HUES48 (cell line): ENCODE data around the gene ATM.
"Not testable (repeated sequence)": the region's sequence is repeated elsewhere in the genome, so short reads cannot be mapped to it uniquely, and the experiment has no call there.

Experiments used
- H3K27ac ChIP-seq: one replicate; pipeline ENCODE4 v1.7.0; 2013; ENCODE audit warnings: low read depth, low read length, inconsistent platforms
- H3K27me3 ChIP-seq: 2 replicates; pipeline ENCODE4 v1.6.1; 2013; ENCODE audit warnings: mild to moderate bottlenecking, low read length; ENCODE audit not compliant: control insufficient read depth, insufficient read depth
- H3K36me3 ChIP-seq: 2 replicates; pipeline ENCODE4 v1.6.1; 2013; ENCODE audit warnings: low read length; ENCODE audit not compliant: control insufficient read depth, insufficient read depth
- H3K4me1 ChIP-seq: 2 replicates; pipeline ENCODE4 v1.6.1; 2013; ENCODE audit warnings: mild to moderate bottlenecking, low read length; ENCODE audit not compliant: control insufficient read depth, insufficient read depth
- H3K4me3 ChIP-seq: 2 replicates; pipeline ENCODE4 v1.5.1; 2013; ENCODE audit warnings: mild to moderate bottlenecking, low read depth, low read length
- H3K9ac ChIP-seq: 2 replicates; pipeline ENCODE4 v1.6.1; 2013; ENCODE audit warnings: mild to moderate bottlenecking, low read depth, low read length, moderate library complexity
- H3K9me3 ChIP-seq: 2 replicates; pipeline ENCODE4 v1.6.1; 2013; ENCODE audit warnings: low read length; ENCODE audit not compliant: control insufficient read depth, insufficient read depth

The ATM gene

DNA sequence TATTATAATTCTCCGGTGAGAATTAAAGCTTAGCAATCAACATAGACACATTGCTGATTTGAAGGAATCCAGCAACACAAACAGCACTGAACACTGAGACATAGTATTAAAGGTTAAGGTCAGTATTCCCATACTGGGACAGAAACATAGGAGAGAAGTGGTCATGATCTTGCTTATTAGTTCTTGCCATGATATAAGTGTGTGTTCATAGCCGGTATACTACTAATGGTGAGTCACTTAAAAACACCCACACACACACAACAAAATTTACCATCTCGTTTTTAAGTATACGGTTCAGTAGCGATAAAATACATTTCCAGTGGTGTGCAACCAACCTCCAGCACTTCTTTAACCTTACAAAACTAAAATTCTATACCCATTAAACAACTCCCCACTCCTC lies 148.1 kb downstream of the ATM start:
- no peak overlapping the region for H3K4me3 ChIP-seq
- no peak overlapping the region for H3K27ac ChIP-seq
- H3K27me3 ChIP-seq, result no peaks in the 10 kb centered on the region
- H3K36me3 ChIP-seq, result peaks cover 17% of the 10 kb centered on the region
- no peaks in the 10 kb centered on the region for H3K4me1 ChIP-seq
- H3K9me3 ChIP-seq, result peaks cover 5% of the 10 kb centered on the region; the same call in 1 of the 2 replicates
- H3K9ac ChIP-seq, result no peak overlapping the region

DNA sequence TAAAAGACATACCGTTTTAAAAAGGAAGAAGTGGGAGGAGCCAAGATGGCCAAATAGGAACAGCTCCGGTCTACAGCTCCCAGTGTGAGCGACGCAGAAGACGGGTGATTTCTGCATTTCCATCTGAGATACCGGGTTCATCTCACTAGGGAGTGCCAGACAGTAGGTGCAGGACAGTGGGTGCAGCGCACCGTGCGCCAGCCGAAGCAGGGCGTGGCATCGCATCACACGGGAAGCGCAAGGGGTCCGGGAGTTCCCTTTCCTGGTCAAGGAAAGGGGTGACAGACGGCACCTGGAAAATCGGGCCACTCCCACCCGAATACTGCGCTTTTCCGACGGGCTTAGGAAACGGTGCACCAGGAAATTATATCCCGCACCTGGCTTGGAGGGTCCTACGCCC lies 150.6 kb downstream of the ATM start:
- not testable (repeated sequence) for H3K4me3 ChIP-seq, H3K4me1 ChIP-seq, H3K27ac ChIP-seq, H3K9me3 ChIP-seq, H3K27me3 ChIP-seq, H3K36me3 ChIP-seq, H3K9ac ChIP-seq

DNA sequence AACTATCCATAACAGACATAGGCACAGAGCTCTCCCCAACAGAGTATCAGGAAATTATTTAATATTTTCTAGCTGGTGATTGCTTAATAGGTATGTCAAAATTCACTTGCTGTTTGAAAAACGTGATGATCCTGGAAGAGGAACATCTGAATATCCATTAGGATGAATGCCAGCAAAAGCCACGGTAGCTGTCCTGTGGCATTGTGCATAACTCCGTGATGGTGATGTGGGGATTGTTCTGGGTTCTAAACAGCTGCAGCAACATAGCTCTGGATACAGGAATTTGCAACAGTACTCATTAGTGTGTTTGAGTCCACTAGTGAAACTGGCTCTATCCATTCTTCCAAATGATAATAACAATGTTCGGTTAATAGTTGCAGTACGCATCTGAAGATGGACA lies 165.7 kb downstream of the ATM start:
- Histone ChIP-seq H3K4me3 (no peak overlapping the region), H3K9me3 (no peaks in the 10 kb centered on the region), H3K4me1 (no peaks in the 10 kb centered on the region), H3K27me3 (no peaks in the 10 kb centered on the region), H3K27ac (no peak overlapping the region), H3K9ac (no peak overlapping the region), H3K36me3 (no peaks in the 10 kb centered on the region)

DNA sequence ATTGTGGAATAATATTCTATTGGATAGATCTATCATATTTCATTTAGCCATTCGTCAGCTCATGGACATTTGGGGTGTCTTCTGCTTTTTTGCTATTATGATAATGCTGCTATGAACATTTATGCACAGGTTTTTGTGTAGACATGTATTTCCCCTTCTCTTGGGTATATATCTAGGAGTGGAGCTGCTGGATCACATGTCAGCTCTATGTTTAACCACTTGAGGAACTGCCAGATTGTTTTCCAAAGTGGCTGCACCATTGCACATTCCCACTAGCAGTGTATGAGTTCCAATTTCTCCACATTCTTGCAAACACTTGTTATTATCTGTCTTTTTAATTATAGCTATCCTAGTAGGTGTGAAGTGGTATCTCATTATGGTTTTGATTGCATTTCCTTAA lies 169.5 kb downstream of the ATM start:
- Histone ChIP-seq H3K4me3 (no peak overlapping the region), H3K27ac (no peak overlapping the region), H3K9ac (no peak overlapping the region), H3K36me3 (no peaks in the 10 kb centered on the region), H3K27me3 (no peaks in the 10 kb centered on the region), H3K4me1 (no peaks in the 10 kb centered on the region), H3K9me3 (no peaks in the 10 kb centered on the region)

DNA sequence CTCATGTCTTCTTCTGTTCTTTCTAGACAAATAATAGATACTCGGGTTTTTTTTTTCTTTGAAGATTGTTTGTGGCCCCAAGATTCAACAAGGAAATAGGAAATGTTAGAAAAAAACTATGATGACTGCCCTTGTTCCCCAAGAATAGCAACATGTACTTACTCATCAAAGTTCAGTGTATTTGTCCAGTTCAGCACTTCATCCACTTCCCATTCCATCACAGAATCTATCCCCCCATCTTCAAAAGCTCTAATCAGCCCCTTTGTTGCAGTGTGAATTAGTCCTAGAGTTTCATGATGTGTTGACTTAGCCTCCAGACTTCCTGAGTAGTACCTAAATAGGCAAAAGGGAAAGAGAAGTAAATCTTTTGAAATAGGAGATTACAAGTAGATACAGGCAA lies 170.2 kb downstream of the ATM start:
- H3K9ac ChIP-seq, result no peak overlapping the region
- H3K27ac ChIP-seq, result no peak overlapping the region
- H3K36me3 ChIP-seq, result no peaks in the 10 kb centered on the region
- H3K4me3 ChIP-seq, result no peak overlapping the region
- no peaks in the 10 kb centered on the region for H3K4me1 ChIP-seq
- H3K9me3 ChIP-seq, result no peaks in the 10 kb centered on the region
- H3K27me3 ChIP-seq, result no peaks in the 10 kb centered on the region

DNA sequence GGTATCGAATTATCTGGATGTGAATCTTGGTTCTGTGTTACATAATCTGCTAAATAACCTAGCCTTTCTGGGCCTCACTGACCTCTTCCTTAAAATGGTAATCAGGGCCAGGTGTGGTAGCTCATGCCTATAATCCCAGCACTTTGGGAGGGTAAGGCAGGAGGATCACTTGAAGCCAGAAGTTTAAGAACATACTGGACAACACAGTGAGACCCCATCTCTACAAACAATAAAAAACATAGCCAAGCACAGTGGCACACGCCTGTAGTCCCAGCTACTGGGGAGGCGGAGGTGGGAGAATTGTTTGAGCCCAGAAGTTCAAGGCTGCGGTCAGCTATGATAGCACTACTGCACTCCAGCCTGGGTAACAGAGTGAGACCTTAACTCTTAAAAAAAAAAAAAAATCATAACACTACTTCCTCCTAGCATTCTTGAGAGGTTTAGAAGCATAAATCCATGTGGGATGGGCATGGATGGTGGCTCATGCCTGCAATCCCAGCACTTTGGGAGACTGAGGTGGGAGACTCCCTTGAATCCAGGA lies 171.9 kb downstream of the ATM start:
- Histone ChIP-seq H3K9me3 (no peaks in the 10 kb centered on the region), H3K4me3 (no peak overlapping the region), H3K9ac (no peak overlapping the region), H3K36me3 (no peaks in the 10 kb centered on the region), H3K27me3 (no peaks in the 10 kb centered on the region), H3K4me1 (no peaks in the 10 kb centered on the region), H3K27ac (no peak overlapping the region)

DNA sequence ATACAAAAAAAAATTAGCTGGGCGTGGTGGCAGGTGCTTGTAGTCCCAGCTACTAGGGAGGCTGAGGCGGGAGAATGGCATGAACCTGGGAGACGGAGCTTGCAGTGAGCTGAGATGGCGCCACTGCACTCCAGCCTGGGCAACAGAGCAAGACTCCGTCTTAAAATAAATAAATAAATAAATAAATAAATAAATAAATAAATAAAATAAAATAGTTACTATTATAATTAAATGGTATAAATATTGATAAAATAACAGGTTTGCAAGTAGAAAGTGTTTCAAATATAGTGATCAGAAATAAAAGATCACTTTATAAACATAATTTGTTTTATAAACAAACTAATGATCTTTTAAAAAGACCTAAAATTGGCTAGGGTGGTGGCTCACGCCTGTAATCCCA lies 173.8 kb downstream of the ATM start:
- not testable (repeated sequence) for H3K4me1 ChIP-seq, H3K36me3 ChIP-seq, H3K4me3 ChIP-seq, H3K9ac ChIP-seq, H3K9me3 ChIP-seq, H3K27me3 ChIP-seq, H3K27ac ChIP-seq

DNA sequence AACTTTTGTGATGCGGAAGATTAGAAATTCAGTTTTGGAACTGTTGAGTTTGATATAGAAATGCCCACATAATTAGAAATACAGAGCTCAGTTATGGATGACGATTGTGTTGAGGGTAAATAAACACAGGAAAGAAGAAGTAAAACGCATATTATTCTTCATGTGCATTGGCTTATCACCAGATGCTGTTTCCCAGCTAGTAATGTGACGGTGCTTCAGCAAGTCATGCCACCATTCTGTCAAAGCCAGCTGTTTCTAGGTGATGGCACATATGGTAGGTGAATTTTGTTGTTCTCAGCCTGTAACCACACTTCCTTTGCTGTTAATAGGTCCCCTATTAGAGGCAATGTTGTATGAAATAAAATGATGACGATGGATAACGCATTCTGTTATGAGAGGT lies 175.6 kb downstream of the ATM start:
- H3K36me3 ChIP-seq, result no peaks in the 10 kb centered on the region
- H3K4me1 ChIP-seq, result no peaks in the 10 kb centered on the region
- H3K9me3 ChIP-seq, result no peaks in the 10 kb centered on the region
- no peak overlapping the region for H3K27ac ChIP-seq
- no peak overlapping the region for H3K4me3 ChIP-seq
- no peaks in the 10 kb centered on the region for H3K27me3 ChIP-seq
- no peak overlapping the region for H3K9ac ChIP-seq

DNA sequence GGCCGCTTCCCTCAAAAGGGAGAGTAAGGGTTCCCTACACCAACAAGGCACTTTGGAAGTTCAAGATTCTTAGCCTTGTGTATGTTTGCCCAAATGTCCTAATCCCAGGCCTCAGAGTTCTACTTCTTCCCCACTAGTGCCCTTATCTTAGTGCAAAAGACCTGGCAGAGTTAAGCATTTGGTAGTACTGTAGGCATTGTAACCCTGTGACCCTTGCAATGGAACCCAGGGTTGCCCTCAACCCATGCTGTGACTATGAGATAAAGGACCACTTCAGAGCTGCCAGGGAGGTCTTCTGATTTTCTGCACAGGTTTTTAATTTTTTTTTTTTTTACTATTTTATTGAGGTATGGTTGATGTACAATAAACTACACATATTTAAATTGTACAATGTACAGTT lies 179.4 kb downstream of the ATM start:
- H3K4me1 ChIP-seq, result no peaks in the 10 kb centered on the region
- no peak overlapping the region for H3K27ac ChIP-seq
- H3K4me3 ChIP-seq, result no peak overlapping the region
- H3K36me3 ChIP-seq, result no peaks in the 10 kb centered on the region
- H3K27me3 ChIP-seq, result no peaks in the 10 kb centered on the region
- no peak overlapping the region for H3K9ac ChIP-seq
- no peaks in the 10 kb centered on the region for H3K9me3 ChIP-seq

DNA sequence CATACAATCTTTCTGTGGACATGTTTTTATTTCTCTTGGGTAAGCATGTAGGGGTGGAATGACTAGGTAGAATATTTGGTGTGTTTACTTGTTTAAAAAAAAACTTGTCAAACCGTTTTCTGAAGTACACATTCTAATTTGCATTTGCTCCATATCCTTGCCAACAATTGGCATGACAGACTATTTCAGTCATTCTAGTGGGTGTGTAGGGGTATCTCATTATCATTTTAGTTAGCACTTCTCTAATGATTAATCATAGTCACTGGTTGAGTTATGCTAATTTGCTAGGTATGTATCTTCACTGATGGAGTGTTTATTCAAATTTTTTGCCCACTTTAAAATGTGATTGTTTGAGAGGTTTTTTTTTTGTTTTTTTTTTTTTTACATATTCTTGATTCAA lies 180.2 kb downstream of the ATM start:
- H3K36me3 ChIP-seq, result no peaks in the 10 kb centered on the region
- H3K9me3 ChIP-seq, result no peaks in the 10 kb centered on the region
- no peak overlapping the region for H3K4me3 ChIP-seq
- no peak overlapping the region for H3K27ac ChIP-seq
- no peaks in the 10 kb centered on the region for H3K27me3 ChIP-seq
- no peak overlapping the region for H3K9ac ChIP-seq
- H3K4me1 ChIP-seq, result no peaks in the 10 kb centered on the region

DNA sequence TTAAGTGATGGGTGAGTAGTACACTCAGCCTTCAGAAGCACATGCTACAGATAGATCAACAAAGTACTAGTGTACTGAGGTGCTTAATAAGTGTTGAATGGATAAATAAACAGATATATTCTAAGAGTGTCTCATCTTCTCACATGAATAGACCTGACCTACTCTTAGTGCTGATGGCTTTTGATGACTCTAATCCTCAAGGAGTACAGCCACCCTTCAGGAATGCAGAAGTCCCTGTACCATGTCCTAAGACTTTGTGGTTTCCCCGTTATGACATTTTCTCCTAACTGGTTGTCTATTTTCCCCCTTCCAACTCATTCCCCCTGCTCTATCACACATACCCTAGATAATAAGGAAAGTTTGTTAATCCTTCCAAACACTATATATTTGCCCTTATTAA lies 182.8 kb downstream of the ATM start:
- Histone ChIP-seq H3K4me1 (no peaks in the 10 kb centered on the region), H3K9me3 (no peaks in the 10 kb centered on the region), H3K27me3 (no peaks in the 10 kb centered on the region), H3K36me3 (no peaks in the 10 kb centered on the region), H3K4me3 (no peak overlapping the region), H3K27ac (no peak overlapping the region), H3K9ac (no peak overlapping the region)

DNA sequence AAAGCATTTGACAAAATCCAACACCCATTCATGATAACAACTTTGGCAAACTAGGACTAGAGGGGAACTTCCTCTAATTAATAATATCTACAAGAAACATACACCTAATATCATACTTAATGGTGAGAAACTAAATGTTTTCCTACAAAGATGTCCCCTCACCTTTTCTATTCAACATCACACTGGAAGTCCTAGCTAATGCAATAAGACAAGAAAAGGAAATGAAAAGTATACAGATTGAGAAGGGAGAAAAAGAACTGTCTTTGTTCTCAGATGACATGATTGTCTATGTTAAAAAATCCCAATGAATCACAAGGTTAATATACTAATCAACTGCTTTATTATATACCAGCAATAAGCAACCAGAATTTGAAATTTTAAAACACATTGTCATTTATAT lies 192.1 kb downstream of the ATM start:
- H3K27me3 ChIP-seq, result no peaks in the 10 kb centered on the region
- no peaks in the 10 kb centered on the region for H3K9me3 ChIP-seq
- no peak overlapping the region for H3K27ac ChIP-seq
- H3K4me1 ChIP-seq, result no peaks in the 10 kb centered on the region
- H3K4me3 ChIP-seq, result no peak overlapping the region
- H3K36me3 ChIP-seq, result no peaks in the 10 kb centered on the region
- no peak overlapping the region for H3K9ac ChIP-seq
